SJSA1 (cell line): ENCODE data around the gene CPT1A. TPM values are rescaled to one million over a fixed set of nuclear protein-coding genes. Genes with fewer than 3 reads are reported as not detected.

Source experiments
- DNase-seq, 2 experiments: peaks; one replicate each; pipeline ENCODE4 v3.0.0-alpha.2; 2015 to 2020; ENCODE audit warnings: low spot score in 2 of 2, low read depth in 1 of 2
- H3K27ac ChIP-seq: fragments of 250-450 bp; sonication (Bioruptor Pico); 2 replicates; pipeline ENCODE4 v1.5.1; 2020; ENCODE audit warnings: mild to moderate bottlenecking, moderate library complexity
- H3K27me3 ChIP-seq: fragments of 250-450 bp; sonication (Bioruptor Pico); replicated peaks from 2 replicates; pipeline ENCODE4 v1.5.1; 2020; ENCODE audit warnings: mild to moderate bottlenecking, moderate library complexity
- H3K36me3 ChIP-seq: fragments of 250-450 bp; sonication (Bioruptor Pico); 2 replicates; pipeline ENCODE4 v1.5.1; 2020; ENCODE audit warnings: mild to moderate bottlenecking
- H3K4me1 ChIP-seq: fragments of 250-450 bp; sonication (Bioruptor Pico); replicated peaks from 2 replicates; pipeline ENCODE4 v1.6.1; 2021; ENCODE audit warnings: mild to moderate bottlenecking
- H3K4me3 ChIP-seq: fragments of 250-450 bp; sonication (Bioruptor Pico); 2 replicates; pipeline ENCODE4 v1.5.1; 2020; ENCODE audit warnings: mild to moderate bottlenecking
- H3K9me3 ChIP-seq: fragments of 250-450 bp; sonication (Bioruptor Pico); replicated peaks from 2 replicates; pipeline ENCODE4 v1.5.1; 2020; ENCODE audit warnings: mild to moderate bottlenecking
- total RNA-seq: library from RNA; depleted of rRNA; stranded (reverse); fragments of >200 nt; shearing (Covaris generic); gene quantifications from 2 replicates; pipeline ENCODE4 v1.2.3, GENCODE V29; 2014

Gene CPT1A
- total RNA-seq, 1 experiment from 2014 or later: 61.1 TPM

- Histone ChIP-seq H3K4me3 (no peak overlapping the region), H3K4me1 (no peaks in the 10 kb centered on the region), H3K27me3 (no peaks in the 10 kb centered on the region), H3K27ac (no peak overlapping the region), H3K36me3 (peaks cover 76% of the 10 kb centered on the region), H3K9me3 (no peaks in the 10 kb centered on the region)
- DNase-seq: no peak
Observed at GRCh38 chr11:68813773-68814172, 27.9 kb downstream of the CPT1A start.

DNA sequence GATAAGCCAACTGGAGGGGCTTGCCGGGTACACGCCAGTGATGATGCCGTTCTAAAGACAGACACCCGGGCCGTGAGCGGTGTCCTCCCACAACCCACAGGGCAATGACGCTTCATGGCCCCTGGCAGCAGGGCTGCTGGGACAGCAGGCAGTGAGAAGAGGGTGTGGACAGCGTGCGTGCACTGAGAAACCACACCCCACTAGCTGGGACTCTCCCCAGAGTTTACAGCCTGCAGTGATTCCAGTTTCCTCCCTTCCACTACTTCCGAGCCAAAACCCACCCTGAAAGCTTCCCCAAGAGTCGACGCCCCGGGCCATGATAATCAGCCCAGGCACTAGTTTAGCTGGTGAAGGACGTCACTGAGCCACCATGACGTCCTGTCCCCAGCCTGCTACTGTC is 29.2 kb downstream of the CPT1A start:
- H3K27ac ChIP-seq: no peak overlapping the region
- H3K4me1 ChIP-seq: peaks cover 3% of the 10 kb centered on the region
- DNase-seq: no peak
- H3K9me3 ChIP-seq: no peaks in the 10 kb centered on the region
- H3K4me3 ChIP-seq: no peak overlapping the region
- H3K27me3 ChIP-seq: no peaks in the 10 kb centered on the region
- H3K36me3 ChIP-seq: peaks cover 74% of the 10 kb centered on the region

DNA sequence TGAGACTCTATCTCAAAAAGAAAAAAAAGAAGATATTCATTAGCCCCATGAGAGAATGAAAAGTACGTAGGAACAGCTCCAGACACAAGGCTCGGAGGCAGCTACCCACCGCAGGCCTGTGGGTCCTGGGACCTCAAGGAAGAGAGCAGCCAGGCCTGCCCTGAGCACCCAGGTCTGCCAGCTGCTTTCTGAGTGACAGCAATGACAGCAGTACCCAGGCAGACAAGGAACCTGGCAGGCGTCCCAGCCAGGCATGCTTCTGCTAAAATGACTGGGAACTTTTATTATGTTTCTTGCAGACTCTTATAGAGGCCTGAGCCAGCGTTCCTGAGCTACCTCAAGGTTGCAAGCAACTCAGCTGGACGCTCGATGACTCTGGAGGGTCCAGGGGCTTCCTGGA is 31.6 kb downstream of the CPT1A start:
- Histone ChIP-seq H3K36me3 (peaks cover 79% of the 10 kb centered on the region), H3K27ac (no peak overlapping the region), H3K4me1 (peaks cover 10% of the 10 kb centered on the region), H3K27me3 (no peaks in the 10 kb centered on the region), H3K9me3 (no peaks in the 10 kb centered on the region), H3K4me3 (no peak overlapping the region)
- DNase-seq: no peak

DNA sequence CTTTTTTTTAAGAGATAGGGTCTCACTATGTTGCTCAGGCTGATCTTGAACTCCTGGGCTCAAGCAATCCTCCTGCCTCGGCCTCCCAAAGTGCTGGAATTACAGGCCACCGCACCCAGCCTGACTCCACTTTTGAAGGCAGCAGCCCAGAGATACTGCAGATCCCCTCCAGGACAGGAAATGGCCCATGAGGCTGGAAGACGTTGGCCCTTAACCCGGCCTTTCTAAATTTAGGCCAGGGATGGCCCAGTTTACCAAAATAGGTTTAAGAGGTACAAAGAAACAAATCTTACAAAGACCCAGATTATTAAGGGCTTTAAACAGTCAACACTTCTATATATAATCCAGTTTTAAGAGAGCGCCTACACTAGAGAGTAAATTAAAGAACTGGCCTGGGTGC is 32.2 kb downstream of the CPT1A start:
- no peak for DNase-seq
- H3K36me3 ChIP-seq: peaks cover 79% of the 10 kb centered on the region

GRCh38 chr11:68808787-68809186 is 32.9 kb downstream of the CPT1A start:
- Histone ChIP-seq H3K27ac (no peak overlapping the region), H3K27me3 (no peaks in the 10 kb centered on the region), H3K4me1 (peaks cover 10% of the 10 kb centered on the region), H3K36me3 (peaks cover 79% of the 10 kb centered on the region), H3K4me3 (no peak overlapping the region), H3K9me3 (no peaks in the 10 kb centered on the region)
- DNase-seq: no peak

More for the DNA sequence above, 32.2 kb downstream of the CPT1A start:
- H3K9me3 ChIP-seq: no peaks in the 10 kb centered on the region
- no peaks in the 10 kb centered on the region for H3K27me3 ChIP-seq
- no peak overlapping the region for H3K27ac ChIP-seq
- peaks cover 10% of the 10 kb centered on the region for H3K4me1 ChIP-seq
- no peak overlapping the region for H3K4me3 ChIP-seq

- Histone ChIP-seq H3K4me1 (peaks cover 10% of the 10 kb centered on the region), H3K27ac (no peak overlapping the region), H3K9me3 (no peaks in the 10 kb centered on the region), H3K27me3 (no peaks in the 10 kb centered on the region), H3K36me3 (peaks cover 77% of the 10 kb centered on the region), H3K4me3 (no peak overlapping the region)
- DNase-seq: no peak
Observed at GRCh38 chr11:68806931-68807844, 34.5 kb downstream of the CPT1A start.

GRCh38 chr11:68804786-68805185 is 36.9 kb downstream of the CPT1A start:
- no peak overlapping the region for H3K27ac ChIP-seq
- H3K36me3 ChIP-seq: peaks cover 80% of the 10 kb centered on the region
- no peak overlapping the region for H3K4me3 ChIP-seq
- no peaks in the 10 kb centered on the region for H3K9me3 ChIP-seq
- H3K4me1 ChIP-seq: peaks cover 10% of the 10 kb centered on the region
- no peak for DNase-seq
- H3K27me3 ChIP-seq: no peaks in the 10 kb centered on the region

- DNase-seq: no peak
- H3K4me1 ChIP-seq: peaks cover 10% of the 10 kb centered on the region
- H3K27me3 ChIP-seq: no peaks in the 10 kb centered on the region
- H3K9me3 ChIP-seq: no peaks in the 10 kb centered on the region
- peaks cover 82% of the 10 kb centered on the region for H3K36me3 ChIP-seq
- no peak overlapping the region for H3K27ac ChIP-seq
- no peak overlapping the region for H3K4me3 ChIP-seq
Observed at GRCh38 chr11:68803766-68804165, 38.0 kb downstream of the CPT1A start.

- Histone ChIP-seq H3K36me3 (peaks cover 89% of the 10 kb centered on the region), H3K4me3 (no peak overlapping the region), H3K27ac (no peak overlapping the region), H3K27me3 (no peaks in the 10 kb centered on the region), H3K9me3 (no peaks in the 10 kb centered on the region), H3K4me1 (no peaks in the 10 kb centered on the region)
- DNase-seq: peak in 1 of 2 experiments; percentile 33
Observed at GRCh38 chr11:68798221-68798813, 43.4 kb downstream of the CPT1A start.

DNA sequence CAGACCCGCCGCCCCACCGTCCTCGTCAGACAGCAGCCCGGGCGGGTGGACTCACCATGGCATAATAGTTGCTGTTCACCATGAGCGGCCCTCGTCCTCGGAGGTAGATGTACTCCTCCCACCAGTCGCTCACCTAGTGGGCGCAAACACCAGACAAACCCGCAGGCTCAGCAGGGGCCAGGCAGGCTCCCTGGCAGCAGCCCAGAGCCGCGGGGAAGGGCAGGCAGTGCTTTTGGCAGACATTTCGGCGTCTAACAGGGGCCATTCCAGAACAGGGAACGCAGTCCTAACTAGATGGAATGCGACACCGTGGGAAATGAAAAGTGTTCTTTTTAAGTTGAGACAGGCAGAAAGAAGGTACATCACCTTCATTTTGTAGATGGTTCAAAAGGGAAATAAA is 44.9 kb downstream of the CPT1A start:
- Histone ChIP-seq H3K27ac (no peak overlapping the region), H3K27me3 (no peaks in the 10 kb centered on the region), H3K36me3 (peaks cover 90% of the 10 kb centered on the region), H3K4me3 (no peak overlapping the region), H3K9me3 (no peaks in the 10 kb centered on the region), H3K4me1 (no peaks in the 10 kb centered on the region)
- no peak for DNase-seq

DNA sequence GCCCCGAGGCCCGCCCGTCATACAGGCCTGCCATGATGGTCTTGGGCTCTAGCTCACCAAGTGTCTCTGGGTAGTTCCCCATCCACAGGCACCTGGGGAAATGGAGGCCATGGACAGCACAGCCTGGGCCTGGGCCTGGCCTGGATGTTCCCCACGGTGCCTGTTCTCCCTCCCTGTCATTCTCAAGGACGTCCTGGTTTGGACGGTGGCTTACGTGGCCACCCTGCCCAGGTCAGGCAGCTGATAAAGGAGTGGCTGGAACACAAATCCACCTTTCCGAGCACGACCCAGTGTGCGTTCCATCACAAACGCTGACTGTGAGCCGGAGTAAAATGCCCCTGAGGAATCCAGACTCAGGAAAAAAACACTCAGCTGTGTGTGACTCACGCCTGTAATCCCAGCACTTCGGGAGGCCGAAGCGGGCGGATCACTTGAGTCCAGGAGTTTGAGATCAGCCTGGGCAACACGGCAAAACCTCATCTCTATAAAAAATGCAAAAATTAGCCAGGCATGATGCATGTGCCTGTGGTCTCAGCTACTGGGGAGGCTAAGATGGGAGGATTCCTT is 49.2 kb downstream of the CPT1A start:
- Histone ChIP-seq H3K36me3 (peaks cover 78% of the 10 kb centered on the region), H3K4me3 (no peak overlapping the region), H3K27ac (no peak overlapping the region), H3K4me1 (no peaks in the 10 kb centered on the region), H3K27me3 (no peaks in the 10 kb centered on the region), H3K9me3 (no peaks in the 10 kb centered on the region)
- peak in 1 of 2 experiments; percentile 47 for DNase-seq

DNA sequence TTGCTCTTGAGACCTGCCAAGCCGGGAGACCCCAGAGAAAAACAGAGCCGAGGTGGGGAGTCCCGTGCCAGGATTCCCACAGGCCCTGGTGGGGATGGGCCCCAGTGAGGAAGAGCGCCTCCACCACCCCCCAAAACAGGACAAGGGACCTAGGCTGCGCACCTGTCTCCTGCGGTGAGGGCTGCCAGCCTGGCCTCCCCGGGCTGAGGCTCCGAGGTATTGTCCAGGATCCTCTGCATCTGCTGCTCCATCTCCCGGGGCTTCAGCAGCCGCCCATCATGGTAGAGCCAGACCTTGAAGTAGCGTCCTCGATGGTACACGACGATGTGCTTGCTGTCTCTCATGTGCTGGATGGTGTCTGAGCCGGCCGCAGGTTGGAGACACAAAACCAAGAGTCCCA is 57.1 kb downstream of the CPT1A start:
- no peak for DNase-seq
- Histone ChIP-seq H3K27ac (no peak overlapping the region), H3K4me1 (no peaks in the 10 kb centered on the region), H3K27me3 (no peaks in the 10 kb centered on the region), H3K4me3 (no peak overlapping the region), H3K9me3 (no peaks in the 10 kb centered on the region), H3K36me3 (peaks cover 78% of the 10 kb centered on the region)

GRCh38 chr11:68783216-68783821 is 58.4 kb downstream of the CPT1A start:
- H3K9me3 ChIP-seq: no peaks in the 10 kb centered on the region
- no peaks in the 10 kb centered on the region for H3K4me1 ChIP-seq
- no peak overlapping the region for H3K4me3 ChIP-seq
- H3K27ac ChIP-seq: no peak overlapping the region
- no peaks in the 10 kb centered on the region for H3K27me3 ChIP-seq
- H3K36me3 ChIP-seq: peaks cover 85% of the 10 kb centered on the region
- no peak for DNase-seq

GRCh38 chr11:68782711-68783110 is 59.0 kb downstream of the CPT1A start:
- Histone ChIP-seq H3K27ac (no peak overlapping the region), H3K27me3 (no peaks in the 10 kb centered on the region), H3K9me3 (no peaks in the 10 kb centered on the region), H3K4me1 (no peaks in the 10 kb centered on the region), H3K4me3 (no peak overlapping the region), H3K36me3 (peaks cover 85% of the 10 kb centered on the region)
- DNase-seq: no peak
